RWPE1 (cell line): ENCODE results near the gene ERGIC1.

ENCODE experiments used
- CTCF ChIA-PET: fragments of 350-600 bp; sonication (Branson Sonifier 250); formaldehyde crosslinking; extraction: SDS; loops from one replicate; lab custom pipeline; 2021; lab: Yijun Ruan, JAX
- POLR2A ChIA-PET: fragments of 400-600 bp; formaldehyde crosslinking; extraction: SDS; loops from one replicate; lab custom pipeline; 2020; ENCODE audit warnings: antibody characterized with exemption; ENCODE audit not compliant: low non-redundant PET; lab: Yijun Ruan, JAX
- DNase-seq: peaks from one replicate; pipeline ENCODE4 v3.0.0; 2012; ENCODE audit warnings: low spot score
- H3K27ac ChIP-seq: fragments of 450-650 bp; 2 replicates; pipeline ENCODE4 v1.5.1; 2017
- TF ChIP-seq, protein P1 (sequence below): fragments of 450-650 bp; conservative IDR thresholded peaks from 2 replicates; pipeline ENCODE4 v1.5.1; 2017; ENCODE audit warnings: low read depth, mild to moderate bottlenecking

Gene ERGIC1

DNA sequence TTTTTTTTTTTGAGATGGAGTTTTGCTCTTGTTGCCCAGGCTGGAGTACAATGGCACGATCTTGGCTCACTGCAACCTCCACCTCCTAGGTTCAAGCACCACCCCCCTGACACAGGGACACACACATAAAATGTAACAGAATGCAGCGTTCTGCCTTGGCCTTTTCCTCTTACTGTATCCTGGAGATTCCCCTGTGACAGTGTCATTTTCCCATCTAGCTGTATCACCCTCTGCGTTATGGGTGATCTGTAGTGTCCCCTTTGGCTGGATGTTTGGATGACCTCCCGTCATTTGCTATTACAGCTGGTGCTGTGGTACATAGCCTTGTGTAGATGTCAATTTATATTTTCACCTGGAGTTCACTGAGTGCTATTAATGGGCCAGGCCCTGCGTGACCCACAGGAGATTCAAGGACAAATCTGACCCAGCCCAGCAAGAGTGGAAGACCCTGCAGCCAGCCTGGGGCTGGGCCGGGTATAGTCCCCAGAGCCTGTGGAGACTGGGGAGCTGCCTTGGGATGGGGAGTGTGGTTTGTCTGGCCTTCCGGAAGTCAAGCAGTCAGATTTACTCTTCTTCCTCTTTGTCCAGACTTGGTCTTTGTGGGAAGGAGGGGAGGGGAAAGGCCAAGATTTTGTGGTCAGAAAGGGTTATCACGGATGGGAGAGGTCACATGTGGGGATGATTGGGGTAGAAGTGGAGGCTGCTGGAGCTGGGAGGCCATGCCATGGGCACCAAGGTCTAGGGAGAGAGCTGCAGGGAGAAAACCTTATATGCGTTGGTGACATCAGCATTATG lies 43.6 kb downstream of the ERGIC1 start:
- no peak for DNase-seq
- CTCF ChIA-PET = no interaction called here
- H3K27ac ChIP-seq = peak overlapping the region; percentile 31
- POLR2A ChIA-PET = no interaction called here
- TF ChIP-seq, protein P1, sequence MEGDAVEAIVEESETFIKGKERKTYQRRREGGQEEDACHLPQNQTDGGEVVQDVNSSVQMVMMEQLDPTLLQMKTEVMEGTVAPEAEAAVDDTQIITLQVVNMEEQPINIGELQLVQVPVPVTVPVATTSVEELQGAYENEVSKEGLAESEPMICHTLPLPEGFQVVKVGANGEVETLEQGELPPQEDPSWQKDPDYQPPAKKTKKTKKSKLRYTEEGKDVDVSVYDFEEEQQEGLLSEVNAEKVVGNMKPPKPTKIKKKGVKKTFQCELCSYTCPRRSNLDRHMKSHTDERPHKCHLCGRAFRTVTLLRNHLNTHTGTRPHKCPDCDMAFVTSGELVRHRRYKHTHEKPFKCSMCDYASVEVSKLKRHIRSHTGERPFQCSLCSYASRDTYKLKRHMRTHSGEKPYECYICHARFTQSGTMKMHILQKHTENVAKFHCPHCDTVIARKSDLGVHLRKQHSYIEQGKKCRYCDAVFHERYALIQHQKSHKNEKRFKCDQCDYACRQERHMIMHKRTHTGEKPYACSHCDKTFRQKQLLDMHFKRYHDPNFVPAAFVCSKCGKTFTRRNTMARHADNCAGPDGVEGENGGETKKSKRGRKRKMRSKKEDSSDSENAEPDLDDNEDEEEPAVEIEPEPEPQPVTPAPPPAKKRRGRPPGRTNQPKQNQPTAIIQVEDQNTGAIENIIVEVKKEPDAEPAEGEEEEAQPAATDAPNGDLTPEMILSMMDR = no peak

DNA sequence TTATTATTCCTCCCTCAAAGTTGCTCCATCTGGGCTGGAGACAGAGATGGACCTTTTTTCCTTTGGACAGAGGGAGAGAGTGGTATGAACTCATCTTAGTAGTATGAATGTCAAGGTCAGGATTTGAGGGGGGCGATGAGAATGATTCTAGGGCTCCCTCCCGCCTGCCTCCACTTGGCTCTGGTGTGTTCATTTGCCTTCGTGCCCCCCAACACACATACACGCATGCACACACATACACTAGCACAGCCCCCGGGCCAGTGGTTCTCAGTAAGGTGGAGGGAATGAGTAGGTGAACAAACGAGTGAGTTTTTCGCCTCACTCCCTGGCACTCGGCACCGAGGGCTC lies 44.5 kb downstream of the ERGIC1 start:
- DNase-seq = no peak
- ChIA-PET POLR2A (no interaction called here), CTCF (interaction anchor here (0.6 kb wide), 1 partner anchor 180 kb away, joined by 3 read pairs; no protein-coding TSS in a partner anchor)
- H3K27ac ChIP-seq = peak overlapping the region; percentile 19
- TF ChIP-seq, protein P1 = no peak

DNA sequence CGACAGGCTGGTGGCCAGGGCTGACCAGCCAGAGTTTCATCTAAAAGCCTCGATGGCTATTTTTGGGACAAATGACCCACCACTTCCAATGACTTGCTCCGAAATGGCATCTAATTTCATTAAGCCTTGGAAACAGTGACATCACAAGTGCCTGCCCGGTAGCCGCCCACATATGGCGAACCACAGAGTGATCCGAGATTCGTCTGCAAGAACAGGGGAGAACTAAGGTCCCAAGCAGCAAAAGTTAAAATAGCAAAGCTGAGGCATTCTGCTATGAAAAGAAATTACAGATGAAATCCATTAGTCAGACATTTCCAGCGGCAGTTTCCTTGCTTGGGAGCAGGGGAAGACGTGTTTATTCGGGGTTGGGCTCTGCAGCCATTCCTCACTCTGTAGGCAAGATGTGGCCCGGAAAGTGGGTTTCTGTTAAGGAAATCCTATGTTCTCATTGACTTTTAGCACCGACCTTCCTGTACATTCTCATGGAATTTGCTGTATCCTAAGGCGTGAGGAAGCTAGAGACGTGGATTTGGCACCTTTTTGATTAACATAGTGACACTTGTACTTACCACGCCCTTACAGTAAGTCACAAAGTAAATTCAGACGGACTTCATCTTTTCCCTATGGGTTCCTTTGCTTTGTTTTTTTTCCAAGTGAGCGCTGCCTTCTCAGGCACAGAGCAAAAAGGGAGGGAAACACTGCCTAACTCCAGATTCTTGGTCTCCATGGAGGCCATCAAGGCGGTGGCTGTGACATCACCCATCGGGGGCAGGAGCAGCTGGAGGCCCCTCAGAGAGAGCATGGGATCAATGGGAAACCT lies 45.1 kb downstream of the ERGIC1 start:
- POLR2A ChIA-PET = no interaction called here
- CTCF ChIA-PET = interaction anchor here (0.6 to 0.7 kb wide), 2 partner anchors 10 to 179 kb away, joined by 3 read pairs; no protein-coding TSS in a partner anchor
- DNase-seq = no peak
- TF ChIP-seq, protein P1 = no peak
- H3K27ac ChIP-seq = peak overlapping the region; percentile 22

DNA sequence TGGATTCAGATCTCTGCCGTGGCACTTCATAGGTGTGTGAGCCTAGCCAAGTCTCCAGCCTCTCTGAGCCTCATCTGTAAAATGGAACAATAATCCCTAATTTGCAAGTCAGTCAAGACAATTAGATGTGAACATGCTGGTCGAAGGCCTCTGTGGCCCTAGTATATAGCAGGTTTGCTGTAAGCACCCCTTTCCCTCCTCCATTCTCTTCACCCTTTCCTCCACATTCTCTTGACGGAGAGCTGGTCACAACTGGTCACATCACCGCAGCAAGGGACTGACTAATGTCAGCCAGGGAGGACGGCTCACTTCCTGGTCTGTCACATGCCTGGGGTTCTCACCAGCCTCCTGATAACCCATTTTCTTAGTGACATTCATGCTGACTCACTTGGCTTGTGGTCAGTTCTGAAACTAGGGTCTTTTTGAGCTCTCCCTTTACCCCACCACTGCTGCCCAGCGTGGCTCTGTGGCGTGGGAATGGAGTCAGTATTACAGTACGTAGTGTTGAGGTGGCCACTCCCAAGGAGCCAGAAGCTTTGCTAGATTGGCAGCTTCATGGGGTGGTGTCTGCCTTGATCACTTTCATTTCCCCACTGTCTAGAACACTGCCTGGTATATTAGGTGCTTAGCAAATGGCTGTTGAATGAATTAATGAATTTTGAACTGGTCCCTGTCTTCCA lies 47.8 kb downstream of the ERGIC1 start:
- POLR2A ChIA-PET = no interaction called here
- no peak for DNase-seq
- TF ChIP-seq, protein P1 = no peak
- peak overlapping the region; percentile 31 for H3K27ac ChIP-seq
- CTCF ChIA-PET = no interaction called here

DNA sequence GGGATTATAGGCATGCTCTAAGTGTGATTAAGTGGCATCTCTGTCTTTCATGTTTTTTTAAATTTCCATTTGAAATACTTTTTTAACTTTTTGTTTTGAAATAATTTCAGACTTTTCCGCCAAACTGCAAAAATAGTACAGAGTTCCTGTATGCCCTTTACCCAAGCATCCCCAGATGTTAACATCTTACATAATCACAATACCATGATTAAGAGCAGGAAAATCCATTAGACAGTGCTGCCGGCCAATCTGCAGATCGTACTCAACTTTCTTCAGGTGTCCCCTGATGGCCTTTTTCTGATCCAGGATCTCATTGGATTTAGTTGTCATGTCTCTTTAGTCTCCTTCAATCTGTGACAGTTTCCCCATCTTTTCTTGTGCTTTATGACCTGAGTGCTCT lies 49.0 kb downstream of the ERGIC1 start:
- POLR2A ChIA-PET = no interaction called here

More for the DNA sequence above, 49.0 kb downstream of the ERGIC1 start:
- TF ChIP-seq, protein P1 = no peak
- DNase-seq = no peak
- CTCF ChIA-PET = no interaction called here
- no peak overlapping the region for H3K27ac ChIP-seq
